HL-60 (cell line): ENCODE data around the gene FOXP1.

Source experiments
- DNase-seq, 2 experiments: peaks; one replicate each; pipeline ENCODE4 v3.0.0-alpha.2; 2010 to 2020; ENCODE audit warnings: low read depth in 1 of 2, low spot score in 1 of 2
- H3K27ac ChIP-seq: fragments of 250-450 bp; sonication (Bioruptor Pico); replicated peaks from 2 replicates; pipeline ENCODE4 v1.5.1; 2020; ENCODE audit warnings: mild to moderate bottlenecking, moderate library complexity
- H3K27me3 ChIP-seq: fragments of 250-450 bp; sonication (Bioruptor Pico); 2 replicates; pipeline ENCODE4 v1.5.1; 2021; ENCODE audit warnings: mild to moderate bottlenecking, moderate library complexity; ENCODE audit not compliant: insufficient read depth, poor library complexity, severe bottlenecking
- H3K4me3 ChIP-seq: replicated peaks from 2 replicates; pipeline ENCODE4 v1.5.1; 2011; ENCODE audit warnings: mild to moderate bottlenecking, control low read depth, low read length; ENCODE audit not compliant: insufficient read depth
- GABPA ChIP-seq: IDR thresholded peaks from 2 replicates; pipeline ENCODE4 v1.6.1; 2012; ENCODE audit warnings: low read depth
- POLR2AphosphoS5 ChIP-seq: IDR thresholded peaks from 2 replicates; pipeline ENCODE4 v1.6.1; 2012; ENCODE audit warnings: low read depth
- SPI1 ChIP-seq: IDR thresholded peaks from 2 replicates; pipeline ENCODE4 v1.6.1; 2012; ENCODE audit warnings: low read depth, mild to moderate bottlenecking, borderline replicate concordance
- TF ChIP-seq, protein P1 (sequence below): IDR thresholded peaks from one replicate; pipeline ENCODE4 v1.5.1; 2011; ENCODE audit warnings: low read length, control low read depth, inconsistent platforms; ENCODE audit not compliant: insufficient read depth
- TF ChIP-seq, protein P2 (sequence below): IDR thresholded peaks from 2 replicates; pipeline ENCODE4 v1.6.1; 2012; ENCODE audit warnings: low read depth; ENCODE audit not compliant: insufficient replicate concordance

FOXP1 gene

DNA sequence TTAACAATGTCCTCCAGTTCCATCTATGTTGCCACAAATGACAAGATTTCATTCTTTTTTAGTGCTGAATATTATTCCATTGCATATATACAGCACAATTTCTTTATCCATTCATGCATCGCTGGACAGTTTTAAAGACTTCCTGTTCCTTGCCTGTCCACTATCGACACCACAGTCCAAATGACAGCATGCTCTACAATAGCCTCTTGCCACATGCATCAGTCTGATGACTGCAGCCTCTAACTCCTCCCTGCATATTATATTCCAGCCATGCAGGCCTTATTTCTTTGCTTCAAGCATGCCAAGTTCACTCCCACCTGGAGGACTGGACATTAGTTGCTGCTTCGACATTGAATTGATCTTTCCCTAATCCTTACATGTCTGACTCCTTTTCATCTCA is 306.2 kb downstream of the FOXP1 start:
- DNase-seq: no peak
- no peak overlapping the region for H3K4me3 ChIP-seq
- H3K27ac ChIP-seq: no peak overlapping the region
- H3K27me3 ChIP-seq: no peaks in the 10 kb centered on the region
- TF ChIP-seq, protein P1, sequence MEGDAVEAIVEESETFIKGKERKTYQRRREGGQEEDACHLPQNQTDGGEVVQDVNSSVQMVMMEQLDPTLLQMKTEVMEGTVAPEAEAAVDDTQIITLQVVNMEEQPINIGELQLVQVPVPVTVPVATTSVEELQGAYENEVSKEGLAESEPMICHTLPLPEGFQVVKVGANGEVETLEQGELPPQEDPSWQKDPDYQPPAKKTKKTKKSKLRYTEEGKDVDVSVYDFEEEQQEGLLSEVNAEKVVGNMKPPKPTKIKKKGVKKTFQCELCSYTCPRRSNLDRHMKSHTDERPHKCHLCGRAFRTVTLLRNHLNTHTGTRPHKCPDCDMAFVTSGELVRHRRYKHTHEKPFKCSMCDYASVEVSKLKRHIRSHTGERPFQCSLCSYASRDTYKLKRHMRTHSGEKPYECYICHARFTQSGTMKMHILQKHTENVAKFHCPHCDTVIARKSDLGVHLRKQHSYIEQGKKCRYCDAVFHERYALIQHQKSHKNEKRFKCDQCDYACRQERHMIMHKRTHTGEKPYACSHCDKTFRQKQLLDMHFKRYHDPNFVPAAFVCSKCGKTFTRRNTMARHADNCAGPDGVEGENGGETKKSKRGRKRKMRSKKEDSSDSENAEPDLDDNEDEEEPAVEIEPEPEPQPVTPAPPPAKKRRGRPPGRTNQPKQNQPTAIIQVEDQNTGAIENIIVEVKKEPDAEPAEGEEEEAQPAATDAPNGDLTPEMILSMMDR: no peak

DNA sequence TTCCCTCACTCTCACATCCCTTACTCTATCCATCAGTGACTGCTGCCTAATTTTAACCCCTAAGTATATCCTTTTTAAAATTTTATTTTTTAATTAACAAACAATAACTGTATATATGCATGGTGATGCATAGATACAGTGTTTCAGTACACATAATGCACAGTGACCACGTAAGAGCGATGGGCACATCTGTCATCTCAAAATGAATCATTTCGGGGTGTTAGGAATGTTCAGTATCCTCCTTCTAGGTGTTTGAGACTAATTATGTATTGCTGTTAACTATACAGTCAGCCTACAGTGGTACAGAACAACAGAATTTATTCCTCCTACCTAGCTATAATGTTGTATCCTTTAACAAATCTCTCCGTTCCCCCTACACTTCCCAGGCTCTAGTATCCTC is 307.0 kb downstream of the FOXP1 start:
- Histone ChIP-seq H3K4me3 (no peak overlapping the region), H3K27ac (no peak overlapping the region), H3K27me3 (no peaks in the 10 kb centered on the region)
- TF ChIP-seq GABPA (no peak), POLR2AphosphoS5 (no peak), SPI1 (no peak)
- TF ChIP-seq, protein P2, sequence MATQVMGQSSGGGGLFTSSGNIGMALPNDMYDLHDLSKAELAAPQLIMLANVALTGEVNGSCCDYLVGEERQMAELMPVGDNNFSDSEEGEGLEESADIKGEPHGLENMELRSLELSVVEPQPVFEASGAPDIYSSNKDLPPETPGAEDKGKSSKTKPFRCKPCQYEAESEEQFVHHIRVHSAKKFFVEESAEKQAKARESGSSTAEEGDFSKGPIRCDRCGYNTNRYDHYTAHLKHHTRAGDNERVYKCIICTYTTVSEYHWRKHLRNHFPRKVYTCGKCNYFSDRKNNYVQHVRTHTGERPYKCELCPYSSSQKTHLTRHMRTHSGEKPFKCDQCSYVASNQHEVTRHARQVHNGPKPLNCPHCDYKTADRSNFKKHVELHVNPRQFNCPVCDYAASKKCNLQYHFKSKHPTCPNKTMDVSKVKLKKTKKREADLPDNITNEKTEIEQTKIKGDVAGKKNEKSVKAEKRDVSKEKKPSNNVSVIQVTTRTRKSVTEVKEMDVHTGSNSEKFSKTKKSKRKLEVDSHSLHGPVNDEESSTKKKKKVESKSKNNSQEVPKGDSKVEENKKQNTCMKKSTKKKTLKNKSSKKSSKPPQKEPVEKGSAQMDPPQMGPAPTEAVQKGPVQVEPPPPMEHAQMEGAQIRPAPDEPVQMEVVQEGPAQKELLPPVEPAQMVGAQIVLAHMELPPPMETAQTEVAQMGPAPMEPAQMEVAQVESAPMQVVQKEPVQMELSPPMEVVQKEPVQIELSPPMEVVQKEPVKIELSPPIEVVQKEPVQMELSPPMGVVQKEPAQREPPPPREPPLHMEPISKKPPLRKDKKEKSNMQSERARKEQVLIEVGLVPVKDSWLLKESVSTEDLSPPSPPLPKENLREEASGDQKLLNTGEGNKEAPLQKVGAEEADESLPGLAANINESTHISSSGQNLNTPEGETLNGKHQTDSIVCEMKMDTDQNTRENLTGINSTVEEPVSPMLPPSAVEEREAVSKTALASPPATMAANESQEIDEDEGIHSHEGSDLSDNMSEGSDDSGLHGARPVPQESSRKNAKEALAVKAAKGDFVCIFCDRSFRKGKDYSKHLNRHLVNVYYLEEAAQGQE: no peak
- TF ChIP-seq, protein P1: no peak
- no peak for DNase-seq

DNA sequence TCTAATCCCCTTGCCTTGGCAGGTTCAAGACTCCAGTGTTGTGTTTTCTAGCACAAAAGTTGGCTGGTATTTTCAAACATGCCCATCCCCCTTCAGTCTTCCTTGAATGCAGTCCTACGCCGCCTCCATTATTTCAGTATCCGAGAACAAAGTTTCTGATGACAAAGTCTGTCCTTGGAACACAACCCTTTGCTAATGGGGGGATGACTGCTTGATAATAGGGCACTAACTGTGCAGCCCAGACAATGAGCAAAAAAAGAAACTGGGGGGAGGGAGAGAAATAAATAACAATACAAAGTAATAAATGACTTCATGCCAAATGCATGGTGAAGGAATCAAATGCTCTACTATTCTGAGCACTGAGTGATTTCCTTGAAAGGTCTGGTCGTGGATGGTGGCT is 310.1 kb downstream of the FOXP1 start:
- no peaks in the 10 kb centered on the region for H3K27me3 ChIP-seq
- no peak overlapping the region for H3K4me3 ChIP-seq
- no peak for DNase-seq
- TF ChIP-seq SPI1 (no peak), GABPA (no peak), POLR2AphosphoS5 (no peak)
- TF ChIP-seq, protein P1: no peak
- TF ChIP-seq, protein P2: no peak
- no peak overlapping the region for H3K27ac ChIP-seq

DNA sequence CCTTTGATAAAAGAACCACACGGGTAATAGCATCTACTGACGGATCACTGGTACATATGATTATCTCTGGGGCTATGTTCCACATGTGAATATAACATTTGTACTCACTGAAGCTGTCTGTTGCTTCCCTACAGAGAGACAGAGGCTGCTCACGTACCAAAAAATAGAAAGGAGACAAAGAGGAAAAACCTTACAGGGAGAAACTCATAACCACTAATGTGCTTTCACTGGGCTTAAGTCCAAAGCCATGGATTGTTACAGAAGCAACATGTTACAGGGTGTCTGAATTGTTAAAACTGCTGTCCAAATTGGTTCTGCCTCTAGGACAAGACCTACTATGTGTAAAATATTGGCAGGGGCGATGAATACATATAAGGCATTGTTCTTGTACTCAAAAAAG is 311.9 kb downstream of the FOXP1 start:
- no peak for DNase-seq
- no peak for TF ChIP-seq POLR2AphosphoS5
- no peak for TF ChIP-seq SPI1
- TF ChIP-seq GABPA: no peak
- TF ChIP-seq, protein P1: no peak
- TF ChIP-seq, protein P2: no peak
- Histone ChIP-seq H3K4me3 (no peak overlapping the region), H3K27ac (no peak overlapping the region), H3K27me3 (no peaks in the 10 kb centered on the region)
